ENCODE data around the gene DHRS1. TPM values are rescaled to one million over a fixed set of nuclear protein-coding genes. Genes with fewer than 3 reads are reported as not detected.

DHRS1 gene
- total and polyA plus RNA-seq, 9 of the 15 experiments (the other 6 are each of a cell fraction or from before 2014, with no cell fraction given): 7.3 to 33.6 (median 13.3) TPM

DNA sequence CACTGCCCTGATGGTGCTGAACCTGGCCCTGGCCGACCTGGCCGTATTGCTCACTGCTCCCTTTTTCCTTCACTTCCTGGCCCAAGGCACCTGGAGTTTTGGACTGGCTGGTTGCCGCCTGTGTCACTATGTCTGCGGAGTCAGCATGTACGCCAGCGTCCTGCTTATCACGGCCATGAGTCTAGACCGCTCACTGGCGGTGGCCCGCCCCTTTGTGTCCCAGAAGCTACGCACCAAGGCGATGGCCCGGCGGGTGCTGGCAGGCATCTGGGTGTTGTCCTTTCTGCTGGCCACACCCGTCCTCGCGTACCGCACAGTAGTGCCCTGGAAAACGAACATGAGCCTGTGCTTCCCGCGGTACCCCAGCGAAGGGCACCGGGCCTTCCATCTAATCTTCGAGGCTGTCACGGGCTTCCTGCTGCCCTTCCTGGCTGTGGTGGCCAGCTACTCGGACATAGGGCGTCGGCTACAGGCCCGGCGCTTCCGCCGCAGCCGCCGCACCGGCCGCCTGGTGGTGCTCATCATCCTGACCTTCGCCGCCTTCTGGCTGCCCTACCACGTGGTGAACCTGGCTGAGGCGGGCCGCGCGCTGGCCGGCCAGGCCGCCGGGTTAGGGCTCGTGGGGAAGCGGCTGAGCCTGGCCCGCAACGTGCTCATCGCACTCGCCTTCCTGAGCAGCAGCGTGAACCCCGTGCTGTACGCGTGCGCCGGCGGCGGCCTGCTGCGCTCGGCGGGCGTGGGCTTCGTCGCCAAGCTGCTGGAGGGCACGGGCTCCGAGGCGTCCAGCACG lies 16.4 kb upstream of the DHRS1 start:
- Histone ChIP-seq H3K36me3 (ENCODE audit: control insufficient read depth, insufficient read depth, low read length) (peaks cover 5% of the 10 kb centered on the region; the same call in 1 of the 3 replicates), H3K9me3 (replicated peaks; ENCODE audit: control insufficient read depth, insufficient read depth, low read depth, low read length) (no peaks in the 10 kb centered on the region), H3K9ac (ENCODE audit: insufficient read depth in 1 of 2, low read depth in 2 of 2, low read length in 2 of 2) (peak overlapping the region; percentile 11 to 38; a peak in 3 of 4 replicates), H3K79me2 (ENCODE audit: control insufficient read depth, insufficient read depth, low read length) (no peaks in the 10 kb centered on the region), H3K27ac (ENCODE audit: extremely low read depth, low read depth, low read length) (peak overlapping the region; percentile 71; the same call in 2 of the 3 replicates), H2AFZ (ENCODE audit: low read depth, low read length) (peak overlapping the region; percentile 83), H3K4me1 (replicated peaks in 1 of 2; ENCODE audit: control insufficient read depth in 2 of 2, insufficient read depth in 2 of 2, low read length in 2 of 2) (peaks cover 20 to 30% of the 10 kb centered on the region in 2 experiments), H3K9me1 (ENCODE audit: control insufficient read depth, insufficient read depth, low read length) (no peaks in the 10 kb centered on the region), H3K4me3 (no peak overlapping the region), H3K4me2 (ENCODE audit: insufficient read depth, low read length) (peak overlapping the region; percentile 60), H4K20me1 (replicated peaks; ENCODE audit: control insufficient read depth, insufficient read depth, low read length) (no peaks in the 10 kb centered on the region), H3K27me3 (ENCODE audit: control insufficient read depth in 2 of 2, insufficient read depth in 2 of 2, low read length in 2 of 2) (no peaks in the 10 kb centered on the region)
- peak; percentile 84 for ATAC-seq
- ChIA-PET CTCF (ENCODE audit: low intra/inter-chr PET ratio) (no interaction called here), POLR2A (interaction anchor here (0.6 to 1.2 kb wide), 9 partner anchors 9 to 214 kb away, joined by 3 to 6 read pairs (median 3); partner anchors contain the start of genes DHRS1 and NOP9)
- DNase-seq (ENCODE audit: extremely low read depth in 1 of 4, low spot score in 3 of 4): peak; percentile 58 to 69 (median 62)
- FAIRE-seq: no peak
- intact Hi-C loops (cut with micrococcal nuclease): no loop called here
- WGBS (ENCODE audit: insufficient coverage, low coverage, missing lambda C conversion rate): 34% methylated on average over 28 of the region's 70 CpGs
- BruUV-seq (replicated peaks): no TSS peak
- in situ Hi-C loops (cut with MboI): no loop called here
- peak; percentile 91 to 96 for TF ChIP-seq E2F6 (IDR thresholded peaks at IDR 0.05; ENCODE audit: borderline replicate concordance in 1 of 2, extremely low read depth in 1 of 2, insufficient read depth in 1 of 2, insufficient read length in 1 of 2, low read depth in 1 of 2, low read length in 1 of 2, poor library complexity in 1 of 2, severe bottlenecking in 1 of 2)
- TF ChIP-seq FOXJ3 (CRISPR knock-in tag; IDR thresholded peaks at IDR 0.05): no peak
- TF ChIP-seq CEBPB (tag; IDR thresholded peaks at IDR 0.05): no peak
- TF ChIP-seq ZNF431 (CRISPR knock-in tag; IDR thresholded peaks at IDR 0.05): peak; percentile 79; the same call in 1 of the 2 replicates
- TF ChIP-seq ZNF41 (CRISPR knock-in tag; conservative IDR thresholded peaks at IDR 0.05): 0 out of 2 replicates have a peak, but pooled peaks have one; percentile 20
- TF ChIP-seq TCFL5 (CRISPR knock-in tag; conservative IDR thresholded peaks at IDR 0.05): no peak
- no peak for TF ChIP-seq SRSF7 (optimal IDR thresholded peaks at IDR 0.05; ENCODE audit: low read depth, low read length)
- TF ChIP-seq, protein P1, sequence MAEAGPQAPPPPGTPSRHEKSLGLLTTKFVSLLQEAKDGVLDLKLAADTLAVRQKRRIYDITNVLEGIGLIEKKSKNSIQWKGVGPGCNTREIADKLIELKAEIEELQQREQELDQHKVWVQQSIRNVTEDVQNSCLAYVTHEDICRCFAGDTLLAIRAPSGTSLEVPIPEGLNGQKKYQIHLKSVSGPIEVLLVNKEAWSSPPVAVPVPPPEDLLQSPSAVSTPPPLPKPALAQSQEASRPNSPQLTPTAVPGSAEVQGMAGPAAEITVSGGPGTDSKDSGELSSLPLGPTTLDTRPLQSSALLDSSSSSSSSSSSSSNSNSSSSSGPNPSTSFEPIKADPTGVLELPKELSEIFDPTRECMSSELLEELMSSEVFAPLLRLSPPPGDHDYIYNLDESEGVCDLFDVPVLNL (CRISPR knock-in tag; IDR thresholded peaks at IDR 0.05; ENCODE audit: low read depth): 0 out of 2 replicates have a peak, but pooled peaks have one; percentile 46
- TF ChIP-seq PTBP1 (IDR thresholded peaks at IDR 0.05; ENCODE audit: low read depth, low read length): no peak
- TF ChIP-seq IFI16 (CRISPR knock-in tag; IDR thresholded peaks at IDR 0.05): no peak
- no peak for TF ChIP-seq SMAD3 (CRISPR knock-in tag; conservative IDR thresholded peaks at IDR 0.05)
- TF ChIP-seq DMBX1 (CRISPR knock-in tag; IDR thresholded peaks at IDR 0.05; ENCODE audit: borderline replicate concordance): peak; percentile 73
- 0 out of 2 replicates have a peak, but pooled peaks have one; percentile 46 for TF ChIP-seq ZKSCAN8 (CRISPR knock-in tag; IDR thresholded peaks at IDR 0.05)
- TF ChIP-seq ZNF583 (CRISPR knock-in tag; IDR thresholded peaks at IDR 0.05): peak; percentile 85
- TF ChIP-seq RNF2 (IDR thresholded peaks at IDR 0.05): peak; percentile 41; the same call in 1 of the 2 replicates
- TF ChIP-seq CBFB (CRISPR knock-in tag; IDR thresholded peaks at IDR 0.05): no peak; the same call in 1 of the 2 replicates

Data from K562 (cell line).